ENCODE data around the gene ARHGAP26.

- TF ChIP-seq POLR2AphosphoS5 (IDR thresholded peaks at IDR 0.05; ENCODE audit: low read depth, low read length): no peak
- no peak for TF ChIP-seq SIN3A (IDR thresholded peaks at IDR 0.05; ENCODE audit: borderline replicate concordance, insufficient read depth, low read length)
- TF ChIP-seq, protein P1, sequence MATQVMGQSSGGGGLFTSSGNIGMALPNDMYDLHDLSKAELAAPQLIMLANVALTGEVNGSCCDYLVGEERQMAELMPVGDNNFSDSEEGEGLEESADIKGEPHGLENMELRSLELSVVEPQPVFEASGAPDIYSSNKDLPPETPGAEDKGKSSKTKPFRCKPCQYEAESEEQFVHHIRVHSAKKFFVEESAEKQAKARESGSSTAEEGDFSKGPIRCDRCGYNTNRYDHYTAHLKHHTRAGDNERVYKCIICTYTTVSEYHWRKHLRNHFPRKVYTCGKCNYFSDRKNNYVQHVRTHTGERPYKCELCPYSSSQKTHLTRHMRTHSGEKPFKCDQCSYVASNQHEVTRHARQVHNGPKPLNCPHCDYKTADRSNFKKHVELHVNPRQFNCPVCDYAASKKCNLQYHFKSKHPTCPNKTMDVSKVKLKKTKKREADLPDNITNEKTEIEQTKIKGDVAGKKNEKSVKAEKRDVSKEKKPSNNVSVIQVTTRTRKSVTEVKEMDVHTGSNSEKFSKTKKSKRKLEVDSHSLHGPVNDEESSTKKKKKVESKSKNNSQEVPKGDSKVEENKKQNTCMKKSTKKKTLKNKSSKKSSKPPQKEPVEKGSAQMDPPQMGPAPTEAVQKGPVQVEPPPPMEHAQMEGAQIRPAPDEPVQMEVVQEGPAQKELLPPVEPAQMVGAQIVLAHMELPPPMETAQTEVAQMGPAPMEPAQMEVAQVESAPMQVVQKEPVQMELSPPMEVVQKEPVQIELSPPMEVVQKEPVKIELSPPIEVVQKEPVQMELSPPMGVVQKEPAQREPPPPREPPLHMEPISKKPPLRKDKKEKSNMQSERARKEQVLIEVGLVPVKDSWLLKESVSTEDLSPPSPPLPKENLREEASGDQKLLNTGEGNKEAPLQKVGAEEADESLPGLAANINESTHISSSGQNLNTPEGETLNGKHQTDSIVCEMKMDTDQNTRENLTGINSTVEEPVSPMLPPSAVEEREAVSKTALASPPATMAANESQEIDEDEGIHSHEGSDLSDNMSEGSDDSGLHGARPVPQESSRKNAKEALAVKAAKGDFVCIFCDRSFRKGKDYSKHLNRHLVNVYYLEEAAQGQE (IDR thresholded peaks at IDR 0.05; ENCODE audit: insufficient read depth in 1 of 2, low read depth in 2 of 2, low read length in 2 of 2): no peak
Measured at GRCh38 chr5:143166090-143166489, 395.9 kb downstream of the ARHGAP26 start.

All from PFSK-1 (cell line).